Measurements from ENCODE around the gene GUCD1. TPM values are rescaled to one million over a fixed set of nuclear protein-coding genes. Genes with fewer than 3 reads are reported as not detected.

Gene GUCD1
- total and polyA plus RNA-seq, 2 of the 8 experiments (the other 6 are each of a cell fraction or from before 2014, with no cell fraction given): 85.2 to 128 TPM

DNA sequence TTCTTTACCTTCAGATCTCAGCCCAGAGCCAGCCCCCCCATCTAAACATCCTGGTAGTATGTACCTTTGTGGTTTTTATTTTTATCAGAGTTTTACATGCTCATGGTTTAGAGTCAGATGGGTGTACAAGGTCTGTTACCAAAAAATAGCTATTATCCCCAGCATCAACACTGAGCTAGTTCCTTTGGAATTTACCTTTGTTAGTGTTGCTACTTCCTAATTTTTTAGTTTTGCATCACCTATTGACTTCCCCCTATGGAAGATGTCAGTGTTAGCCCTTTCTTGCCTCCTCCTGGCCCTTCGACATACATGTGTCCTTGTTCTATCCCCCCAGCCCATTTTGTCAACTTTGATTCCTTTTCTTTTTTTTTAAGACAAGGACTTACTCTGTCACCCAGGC lies 52.4 kb downstream of the GUCD1 start:
- WGBS, 2 experiments (ENCODE audit: extremely low coverage in 1 of 2, insufficient coverage in 1 of 2, insufficient read length in 1 of 2, insufficient replicate concordance in 2 of 2, low coverage in 1 of 2, low lambda C conversion rate in 2 of 2, missing lambda C conversion rate in 1 of 2): 93% methylated on average over 1 of the region's 1 CpG; no CpG with 5 or more reads in 1 of the 2 experiments
- H3K23ac ChIP-seq (ENCODE audit: insufficient read length): no peak overlapping the region
- no peaks in the 10 kb centered on the region for H3K9me3 ChIP-seq (ENCODE audit: insufficient read depth in 2 of 2, low read depth in 1 of 2, low read length in 1 of 2)
- H2BK12ac ChIP-seq (ENCODE audit: low read depth, low read length): no peak overlapping the region
- H3K4me3 ChIP-seq (ENCODE audit: extremely low read depth in 1 of 4, insufficient read depth in 2 of 4, low read depth in 3 of 4, low read length in 4 of 4): no peak overlapping the region
- no peaks in the 10 kb centered on the region for H3K79me1 ChIP-seq (ENCODE audit: low read depth, low read length)
- DNase-seq (ENCODE audit: low read depth in 1 of 2, low spot score in 2 of 2) (no peak), FAIRE-seq (no peak)
- H3K27ac ChIP-seq (ENCODE audit: low read depth, low read length): no peak overlapping the region
- no peak overlapping the region for H2BK15ac ChIP-seq (ENCODE audit: low read length)
- H2AFZ ChIP-seq (ENCODE audit: low read length): no peak overlapping the region
- H2BK5ac ChIP-seq (ENCODE audit: low read depth, low read length): no peak overlapping the region
- H3K56ac ChIP-seq (replicated peaks; ENCODE audit: insufficient read length, low read depth, low read length): no peak overlapping the region
- H3K36me3 ChIP-seq (ENCODE audit: control insufficient read depth in 2 of 4, insufficient read depth in 4 of 4, low read length in 3 of 4): no peaks in the 10 kb centered on the region
- no peak overlapping the region for H4K5ac ChIP-seq (ENCODE audit: insufficient read length, low read depth, low read length)
- H3K4ac ChIP-seq (replicated peaks; ENCODE audit: insufficient read length, low read depth, low read length): no peak overlapping the region
- no peak overlapping the region for H2BK20ac ChIP-seq (ENCODE audit: low read length)
- POLR2A ChIA-PET (ENCODE audit: partially characterized antibody): interaction anchor here (0.5 to 0.7 kb wide), 2 partner anchors 68 to 74 kb away, joined by 3 to 4 read pairs; no protein-coding TSS in a partner anchor
- H4K20me1 ChIP-seq (replicated peaks in 1 of 2; ENCODE audit: control insufficient read depth in 1 of 2, insufficient read depth in 2 of 2, low read length in 2 of 2): no peaks in the 10 kb centered on the region
- peaks cover 3 to 15% (median 8%) of the 10 kb centered on the region in 4 experiments; a peak in 5 of 7 replicates for H3K4me1 ChIP-seq (replicated peaks in 1 of 4; ENCODE audit: control insufficient read depth in 3 of 4, insufficient read depth in 4 of 4, low read length in 3 of 4)
- H3K4me2 ChIP-seq (ENCODE audit: insufficient read depth in 1 of 2, low read depth in 2 of 2, low read length in 2 of 2): no peak overlapping the region
- H3K9ac ChIP-seq (replicated peaks in 1 of 4; ENCODE audit: extremely low read depth in 1 of 4, low read depth in 3 of 4, low read length in 3 of 4): no peak overlapping the region
- no peak overlapping the region for H2AK5ac ChIP-seq (ENCODE audit: low read depth, low read length)
- H3K79me2 ChIP-seq (ENCODE audit: control insufficient read depth in 1 of 2, insufficient read depth in 2 of 2, low read length in 2 of 2): no peaks in the 10 kb centered on the region
- H3K27me3 ChIP-seq (replicated peaks in 1 of 4; ENCODE audit: control insufficient read depth in 3 of 4, extremely low read depth in 1 of 4, insufficient read depth in 3 of 4, low read length in 3 of 4): peaks cover 0 to 2% (median 0%) of the 10 kb centered on the region in 4 experiments; a peak in 3 of 7 replicates
- no peak overlapping the region for H4K8ac ChIP-seq (ENCODE audit: extremely low read depth, insufficient read depth, low read length)
- no peak overlapping the region for H3K14ac ChIP-seq (ENCODE audit: insufficient read length)
- H4K91ac ChIP-seq (replicated peaks; ENCODE audit: insufficient read length, low read length): no peak overlapping the region
- H3K23me2 ChIP-seq (ENCODE audit: low read depth, low read length): no peaks in the 10 kb centered on the region
- CTCF ChIA-PET (ENCODE audit: partially characterized antibody): interaction anchor here (0.7 to 15.1 kb wide), 33 partner anchors 9 to 495 kb away, joined by 3 to 201 read pairs (median 5); partner anchors contain the start of genes ADORA2A and GUCD1
- no peak overlapping the region for H3K18ac ChIP-seq (ENCODE audit: extremely low read depth, low read length)
- H2BK120ac ChIP-seq (replicated peaks; ENCODE audit: low read depth, low read length): no peak overlapping the region
- TF ChIP-seq HDAC2 (IDR thresholded peaks at IDR 0.05; ENCODE audit: borderline replicate concordance in 1 of 2, low read depth in 2 of 2, low read length in 2 of 2) (no peak), POLR2AphosphoS5 (IDR thresholded peaks at IDR 0.05; ENCODE audit: low read depth, low read length) (no peak), YY1 (IDR thresholded peaks at IDR 0.05; ENCODE audit: low read depth, low read length) (no peak), JUN (IDR thresholded peaks at IDR 0.05; ENCODE audit: low read depth, low read length) (no peak), RAD21 (IDR thresholded peaks at IDR 0.05 in 1 of 2, conservative IDR thresholded peaks at IDR 0.05 in 1 of 2; ENCODE audit: low read depth in 2 of 2, low read length in 2 of 2) (no peak), TBP (IDR thresholded peaks at IDR 0.05; ENCODE audit: low read depth, low read length) (no peak), SP4 (IDR thresholded peaks at IDR 0.05; ENCODE audit: low read length) (no peak), KDM1A (IDR thresholded peaks at IDR 0.05; ENCODE audit: borderline replicate concordance, low read length) (no peak), RBBP5 (IDR thresholded peaks at IDR 0.05; ENCODE audit: borderline replicate concordance, low read depth, low read length) (no peak), CTBP2 (IDR thresholded peaks at IDR 0.05; ENCODE audit: borderline replicate concordance, insufficient read depth, insufficient read length, low read length) (no peak)
- TF ChIP-seq, protein P1, sequence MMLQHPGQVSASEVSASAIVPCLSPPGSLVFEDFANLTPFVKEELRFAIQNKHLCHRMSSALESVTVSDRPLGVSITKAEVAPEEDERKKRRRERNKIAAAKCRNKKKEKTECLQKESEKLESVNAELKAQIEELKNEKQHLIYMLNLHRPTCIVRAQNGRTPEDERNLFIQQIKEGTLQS (IDR thresholded peaks at IDR 0.05; ENCODE audit: insufficient read depth, low read depth, low read length): no peak
- TF ChIP-seq, protein P2, sequence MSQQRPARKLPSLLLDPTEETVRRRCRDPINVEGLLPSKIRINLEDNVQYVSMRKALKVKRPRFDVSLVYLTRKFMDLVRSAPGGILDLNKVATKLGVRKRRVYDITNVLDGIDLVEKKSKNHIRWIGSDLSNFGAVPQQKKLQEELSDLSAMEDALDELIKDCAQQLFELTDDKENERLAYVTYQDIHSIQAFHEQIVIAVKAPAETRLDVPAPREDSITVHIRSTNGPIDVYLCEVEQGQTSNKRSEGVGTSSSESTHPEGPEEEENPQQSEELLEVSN (IDR thresholded peaks at IDR 0.05): no peak
